OCI-LY7 (cell line): ENCODE data around the gene TMEM169.

Source experiments
- CTCF ChIP-seq: fragments of 200-600 bp; sonication (generic); conservative IDR thresholded peaks from 2 replicates; pipeline ENCODE4 v1.5.1; 2014; ENCODE audit warnings: mild to moderate bottlenecking, antibody characterized with exemption, low read length, moderate library complexity, mixed read lengths
- EZH2phosphoT487 ChIP-seq: fragments of 200-600 bp; sonication (generic); IDR thresholded peaks from 2 replicates; pipeline ENCODE4 v1.6.1; 2018; ENCODE audit warnings: low read depth, borderline replicate concordance, mild to moderate bottlenecking, mixed run types, antibody characterized with exemption, low read length, moderate library complexity, mixed read lengths

GRCh38 chr2:216043949-216044348 lies 37.8 kb upstream of the TMEM169 start:
- no peak for TF ChIP-seq CTCF
- TF ChIP-seq EZH2phosphoT487: no peak
